ENCODE measurements around the gene PAXIP1.
"Not testable (repeated sequence)": the region's sequence is repeated elsewhere in the genome, so short reads cannot be mapped to it uniquely, and the experiment has no call there.

Gene PAXIP1

GRCh38 chr7:155003092-155003375 lies at the start of gene PAXIP1:
Gene PAXIP1 (minus strand): TSS chr7:155003124. CDS start chr7:155002929, 195 bp downstream.
- DNase-seq: peak; percentile 52 to 91 (median 76)

GRCh38 chr7:155051355-155051754 lies 48.4 kb upstream of the PAXIP1 start:
- no peak for DNase-seq

GRCh38 chr7:155048006-155048405 lies 45.1 kb upstream of the PAXIP1 start:
- no peak for DNase-seq

GRCh38 chr7:155043756-155044155 lies 40.8 kb upstream of the PAXIP1 start:
- DNase-seq: no peak

- no peak for DNase-seq
These were observed 35.4 kb upstream of the PAXIP1 start for GRCh38 chr7:155038335-155038734.

- DNase-seq: not testable (repeated sequence)
These were observed 31.6 kb upstream of the PAXIP1 start for GRCh38 chr7:155034495-155034894.

- no peak for DNase-seq
These were observed 30.1 kb upstream of the PAXIP1 start for GRCh38 chr7:155032978-155033377.

GRCh38 chr7:155027879-155028278 lies 25.0 kb upstream of the PAXIP1 start:
- no peak for DNase-seq

- DNase-seq: no peak
These were observed 18.8 kb upstream of the PAXIP1 start for GRCh38 chr7:155021699-155022145.

GRCh38 chr7:155020996-155021395 lies 18.1 kb upstream of the PAXIP1 start:
- no peak for DNase-seq

- DNase-seq: no peak
These were observed 14.9 kb upstream of the PAXIP1 start for GRCh38 chr7:155017834-155018233.

- DNase-seq: no peak
These were observed 8.2 kb upstream of the PAXIP1 start for GRCh38 chr7:155011086-155011485.

GRCh38 chr7:155009570-155010157 lies 6.7 kb upstream of the PAXIP1 start:
- DNase-seq: peak in 2 of 6 experiments; percentile 4 to 7

- peak in 2 of 6 experiments; percentile 9 to 21 for DNase-seq
These were observed 5.0 kb upstream of the PAXIP1 start for GRCh38 chr7:155007947-155008346.

GRCh38 chr7:155003376-155004214 lies 671 bp upstream of the PAXIP1 start:
- DNase-seq: peak in 4 of 6 experiments; percentile 55 to 82 (median 76)

- peak in 3 of 6 experiments; percentile 38 to 51 (median 47) for DNase-seq
These were observed 373 bp downstream of the PAXIP1 start for GRCh38 chr7:155002411-155003091.

- peak in 4 of 6 experiments; percentile 6 to 18 (median 10) for DNase-seq
These were observed 1.0 kb downstream of the PAXIP1 start for GRCh38 chr7:155001756-155002410.

GRCh38 chr7:155000795-155001194 lies 2.1 kb downstream of the PAXIP1 start:
- no peak for DNase-seq

GRCh38 chr7:154998481-154998880 lies 4.4 kb downstream of the PAXIP1 start:
- no peak for DNase-seq

- DNase-seq: no peak
These were observed 5.0 kb downstream of the PAXIP1 start for GRCh38 chr7:154997840-154998370.

GRCh38 chr7:154996756-154997155 lies 6.2 kb downstream of the PAXIP1 start:
- DNase-seq: no peak

GRCh38 chr7:154996101-154996500 lies 6.8 kb downstream of the PAXIP1 start:
- DNase-seq: no peak

- no peak for DNase-seq
These were observed 7.9 kb downstream of the PAXIP1 start for GRCh38 chr7:154994996-154995395.
